ENCODE results near the gene PARVB. TPM values are rescaled to one million over a fixed set of nuclear protein-coding genes. Genes with fewer than 3 reads are reported as not detected.

The PARVB gene
- total RNA-seq, 4 donors from 2014 or later = 27.7 to 88.5 (median 41.7) TPM

GRCh38 chr22:44129619-44129976 lies 105.5 kb downstream of the PARVB start:
- intact Hi-C loops (cut with DNase I; ENCODE audit: low total_unique reads) = no loop called here
- H3K36me3 ChIP-seq = no peaks in the 10 kb centered on the region
- H3K27me3 ChIP-seq = no peaks in the 10 kb centered on the region
- TF ChIP-seq CTCF (IDR thresholded peaks at IDR 0.05) (no peak), POLR2A (IDR thresholded peaks at IDR 0.05) (no peak)
- no peaks in the 10 kb centered on the region for H3K9me3 ChIP-seq
- no peak overlapping the region for H3K27ac ChIP-seq
- no peaks in the 10 kb centered on the region for H3K4me1 ChIP-seq
- H3K4me3 ChIP-seq = no peak overlapping the region
- no peak for DNase-seq

- H3K4me3 ChIP-seq = no peak overlapping the region
- no peak overlapping the region for H3K27ac ChIP-seq
- no peaks in the 10 kb centered on the region for H3K4me1 ChIP-seq
- H3K9me3 ChIP-seq = no peaks in the 10 kb centered on the region
- no peaks in the 10 kb centered on the region for H3K36me3 ChIP-seq
- no peaks in the 10 kb centered on the region for H3K27me3 ChIP-seq
- intact Hi-C loops (cut with DNase I; ENCODE audit: low total_unique reads) = no loop called here
- TF ChIP-seq CTCF (IDR thresholded peaks at IDR 0.05) (no peak), POLR2A (IDR thresholded peaks at IDR 0.05) (no peak)
- no peak for DNase-seq
Observed at GRCh38 chr22:44130076-44130711, 106.1 kb downstream of the PARVB start.

GRCh38 chr22:44131412-44131811 lies 107.3 kb downstream of the PARVB start:
- no peak overlapping the region for H3K4me3 ChIP-seq

GRCh38 chr22:44131989-44132685 lies 108.0 kb downstream of the PARVB start:
- Histone ChIP-seq H3K9me3 (peaks cover 0 to 1% of the 10 kb centered on the region in 2 donors), H3K27me3 (no peaks in the 10 kb centered on the region), H3K4me3 (no peak overlapping the region), H3K36me3 (no peaks in the 10 kb centered on the region), H3K4me1 (no peaks in the 10 kb centered on the region), H3K27ac (no peak overlapping the region)
- intact Hi-C loops (cut with DNase I; ENCODE audit: low total_unique reads) = no loop called here
- DNase-seq = no peak
- TF ChIP-seq CTCF (IDR thresholded peaks at IDR 0.05) = no peak
- TF ChIP-seq POLR2A (IDR thresholded peaks at IDR 0.05) = no peak

More at GRCh38 chr22:44131412-44131811, 107.3 kb downstream of the PARVB start:
- H3K9me3 ChIP-seq = no peaks in the 10 kb centered on the region
- H3K27ac ChIP-seq = no peak overlapping the region
- intact Hi-C loops (cut with DNase I; ENCODE audit: low total_unique reads) = no loop called here
- TF ChIP-seq POLR2A (IDR thresholded peaks at IDR 0.05) (no peak), CTCF (IDR thresholded peaks at IDR 0.05) (no peak)
- no peaks in the 10 kb centered on the region for H3K27me3 ChIP-seq
- no peaks in the 10 kb centered on the region for H3K4me1 ChIP-seq
- no peak for DNase-seq
- H3K36me3 ChIP-seq = no peaks in the 10 kb centered on the region

- Histone ChIP-seq H3K9me3 (peaks cover 0 to 6% of the 10 kb centered on the region in 2 donors), H3K27ac (no peak overlapping the region), H3K36me3 (no peaks in the 10 kb centered on the region), H3K27me3 (no peaks in the 10 kb centered on the region), H3K4me3 (no peak overlapping the region), H3K4me1 (no peaks in the 10 kb centered on the region)
- DNase-seq = no peak
- TF ChIP-seq POLR2A (IDR thresholded peaks at IDR 0.05) = no peak
- TF ChIP-seq CTCF (IDR thresholded peaks at IDR 0.05) = no peak
- intact Hi-C loops (cut with DNase I; ENCODE audit: low total_unique reads) = no loop called here
Observed at GRCh38 chr22:44132724-44133123, 108.6 kb downstream of the PARVB start.

All from uterus (tissue), 4 donors.